NCI-H1092 treated with DMSO at 0.1 percent for 48 hours (cell line): ENCODE measurements around the gene BORCS5.

ENCODE experiments used
- DNase-seq: peaks from one replicate; lab custom pipeline; 2025; lab: John Stamatoyannopoulos, UW

Gene BORCS5

GRCh38 chr12:12518919-12519318, 162.0 kb downstream of the BORCS5 start:
- DNase-seq: no peak
